ENCODE measurements around the gene LRRFIP1.
"Not testable (repeated sequence)": the region's sequence is repeated elsewhere in the genome, so short reads cannot be mapped to it uniquely, and the experiment has no call there.

Gene LRRFIP1, protein sequence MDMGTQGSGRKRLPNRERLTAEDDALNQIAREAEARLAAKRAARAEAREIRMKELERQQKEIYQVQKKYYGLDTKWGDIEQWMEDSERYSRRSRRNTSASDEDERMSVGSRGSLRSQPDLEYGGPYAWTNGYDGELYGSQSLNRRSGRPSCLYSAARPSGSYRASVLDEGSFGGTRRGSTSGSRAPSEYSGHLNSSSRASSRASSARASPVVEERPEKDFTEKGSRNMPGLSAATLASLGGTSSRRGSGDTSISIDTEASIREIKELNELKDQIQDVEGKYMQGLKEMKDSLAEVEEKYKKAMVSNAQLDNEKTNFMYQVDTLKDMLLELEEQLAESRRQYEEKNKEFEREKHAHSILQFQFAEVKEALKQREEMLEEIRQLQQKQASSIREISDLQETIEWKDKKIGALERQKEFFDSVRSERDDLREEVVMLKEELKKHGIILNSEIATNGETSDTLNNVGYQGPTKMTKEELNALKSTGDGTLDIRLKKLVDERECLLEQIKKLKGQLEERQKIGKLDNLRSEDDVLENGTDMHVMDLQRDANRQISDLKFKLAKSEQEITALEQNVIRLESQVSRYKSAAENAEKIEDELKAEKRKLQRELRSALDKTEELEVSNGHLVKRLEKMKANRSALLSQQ

DNA sequence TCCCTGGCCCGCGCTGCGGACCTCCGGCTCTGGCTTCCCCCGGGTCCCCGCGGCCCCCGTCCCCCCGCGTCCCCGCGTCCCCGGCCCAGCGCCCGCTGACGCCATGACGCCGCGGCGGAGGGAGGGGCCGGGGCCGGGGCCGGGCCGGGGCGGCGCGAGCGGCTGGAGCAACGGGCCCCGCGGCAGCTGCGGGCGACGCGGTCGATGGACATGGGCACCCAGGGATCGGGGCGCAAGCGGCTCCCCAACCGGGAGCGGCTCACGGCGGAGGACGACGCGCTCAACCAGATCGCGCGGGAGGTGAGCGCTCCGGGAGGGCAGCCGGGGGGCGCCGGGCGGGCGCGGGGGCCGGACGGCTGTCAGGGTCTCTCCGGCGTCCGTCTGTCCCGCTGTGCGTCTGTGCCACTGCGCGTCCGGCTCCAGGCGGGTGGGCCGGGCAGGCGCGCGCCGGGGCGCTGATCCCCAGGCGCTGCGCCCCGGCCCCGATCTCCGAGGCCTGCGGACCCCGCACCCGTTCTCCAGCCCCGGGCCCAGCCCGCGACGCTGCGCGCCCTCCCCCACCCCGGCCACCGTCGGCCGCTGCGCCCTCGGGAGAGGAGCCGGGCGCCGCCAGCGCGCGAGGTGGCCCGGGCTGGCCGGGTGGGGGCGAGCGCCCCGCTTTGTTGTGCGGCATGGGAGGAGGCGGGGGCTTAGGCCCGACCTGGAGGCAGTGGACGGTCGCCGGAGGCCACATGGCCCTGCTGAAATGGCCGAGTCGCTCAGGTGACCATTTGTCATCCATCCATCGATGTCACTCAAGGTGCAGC lies at the start of gene LRRFIP1:
Gene LRRFIP1, plus strand, starts transcription at position 147 of the 806 bp plus-strand sequence. Its CDS starts 58 bp downstream, at position 205.
- no peak for DNase-seq (ENCODE audit: low read depth in 2 of 2)

GRCh38 chr2:237577956-237578870 lies 49.2 kb upstream of the LRRFIP1 start:
- no peak for DNase-seq (ENCODE audit: low read depth in 2 of 2)

GRCh38 chr2:237581326-237581725 lies 46.1 kb upstream of the LRRFIP1 start:
- no peak for DNase-seq (ENCODE audit: low read depth in 2 of 2)

DNA sequence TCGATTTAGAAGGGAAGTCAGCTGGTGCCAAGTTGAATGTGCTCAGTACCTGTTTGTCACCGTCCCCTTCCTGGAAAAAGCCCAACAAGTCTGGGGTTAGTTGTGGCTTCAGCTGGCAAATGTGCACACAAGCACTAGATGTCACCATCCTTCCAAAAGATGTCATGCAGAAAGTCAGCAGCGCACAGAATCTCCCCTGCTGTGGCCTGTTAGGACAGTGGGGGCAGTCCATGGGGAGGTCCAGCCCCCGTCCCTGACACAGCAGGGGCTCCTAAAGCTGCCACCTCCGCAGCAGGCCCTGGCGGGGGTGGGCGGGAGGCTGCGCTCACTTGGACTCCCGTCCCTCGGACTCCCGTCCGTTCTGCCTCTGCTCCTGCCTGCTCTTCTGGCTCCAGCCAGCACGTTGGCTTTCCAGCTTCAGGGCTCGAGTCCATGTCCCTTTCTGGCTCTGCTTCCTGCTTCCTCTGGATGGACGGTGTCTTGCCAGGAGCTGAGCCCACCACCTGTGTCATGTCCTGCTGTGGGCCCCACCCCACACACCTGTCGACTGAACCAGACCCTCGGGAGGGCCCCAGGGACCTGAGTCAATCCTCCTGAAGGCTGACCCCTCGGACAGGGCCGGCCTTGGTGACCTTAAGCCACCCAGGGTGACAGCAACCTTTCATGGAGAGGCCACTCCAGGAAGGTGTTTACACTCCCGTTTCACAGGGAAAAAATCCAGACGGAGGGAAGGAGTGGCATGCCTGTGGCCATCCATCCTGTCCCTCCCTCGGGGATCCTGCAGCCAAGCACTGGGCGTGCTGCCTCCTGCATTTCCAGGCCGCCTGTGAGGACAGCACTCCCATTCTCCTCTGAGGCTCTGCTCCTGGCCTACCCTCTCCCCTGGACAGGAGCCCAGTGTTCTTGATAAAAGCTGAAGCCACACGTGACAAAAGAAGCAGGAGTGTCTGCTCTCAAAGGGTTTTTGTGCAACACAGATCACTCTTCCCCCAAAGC lies 45.3 kb upstream of the LRRFIP1 start:
- DNase-seq (ENCODE audit: low read depth in 2 of 2): peak in 1 of 2 donors; percentile 9

DNA sequence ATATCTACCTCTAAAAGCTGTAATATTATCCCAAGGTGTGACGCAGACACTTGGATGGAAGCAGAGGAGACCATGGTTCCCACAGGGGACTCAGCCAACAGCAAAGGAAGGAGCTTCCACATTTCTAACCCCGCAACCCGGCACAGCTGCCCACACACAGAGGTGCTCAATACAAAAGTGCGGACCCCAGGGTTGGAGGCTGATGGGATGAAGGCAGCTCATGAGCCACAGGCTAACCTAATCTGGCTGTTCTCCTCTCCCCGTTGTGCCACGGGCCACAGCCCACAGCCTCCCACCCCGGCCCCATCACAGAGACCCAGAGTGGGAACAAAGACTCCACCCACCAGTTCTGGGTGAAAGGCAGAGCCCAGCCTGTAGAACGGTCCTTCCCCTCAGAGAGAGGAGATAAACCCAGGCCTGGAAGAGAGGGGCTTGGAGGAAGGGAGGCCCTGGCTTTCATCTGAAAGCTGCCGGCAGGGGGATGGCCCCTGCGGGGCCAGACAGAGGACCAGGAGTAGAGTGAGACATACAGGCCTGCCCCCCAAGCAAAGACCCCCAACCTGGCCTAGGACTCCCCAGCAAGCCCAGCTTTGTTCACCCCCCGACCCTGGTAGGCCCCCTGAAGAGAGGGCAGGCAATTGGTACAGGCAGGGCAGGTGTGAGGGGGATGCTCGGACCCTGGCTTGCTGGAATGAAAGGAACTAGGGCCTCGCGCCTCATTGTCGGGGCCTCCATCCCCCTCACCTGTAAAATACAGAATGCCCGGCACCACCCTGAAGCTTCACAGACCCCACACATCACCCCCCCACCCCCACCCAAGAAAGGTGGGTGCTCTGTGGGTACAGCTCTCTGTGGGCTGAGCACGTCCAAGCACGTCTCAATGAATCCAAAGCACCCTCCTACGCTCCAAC lies 43.7 kb upstream of the LRRFIP1 start:
- DNase-seq (ENCODE audit: low read depth in 2 of 2): no peak

GRCh38 chr2:237585590-237586221 lies 41.7 kb upstream of the LRRFIP1 start:
- no peak for DNase-seq (ENCODE audit: low read depth in 2 of 2)

DNA sequence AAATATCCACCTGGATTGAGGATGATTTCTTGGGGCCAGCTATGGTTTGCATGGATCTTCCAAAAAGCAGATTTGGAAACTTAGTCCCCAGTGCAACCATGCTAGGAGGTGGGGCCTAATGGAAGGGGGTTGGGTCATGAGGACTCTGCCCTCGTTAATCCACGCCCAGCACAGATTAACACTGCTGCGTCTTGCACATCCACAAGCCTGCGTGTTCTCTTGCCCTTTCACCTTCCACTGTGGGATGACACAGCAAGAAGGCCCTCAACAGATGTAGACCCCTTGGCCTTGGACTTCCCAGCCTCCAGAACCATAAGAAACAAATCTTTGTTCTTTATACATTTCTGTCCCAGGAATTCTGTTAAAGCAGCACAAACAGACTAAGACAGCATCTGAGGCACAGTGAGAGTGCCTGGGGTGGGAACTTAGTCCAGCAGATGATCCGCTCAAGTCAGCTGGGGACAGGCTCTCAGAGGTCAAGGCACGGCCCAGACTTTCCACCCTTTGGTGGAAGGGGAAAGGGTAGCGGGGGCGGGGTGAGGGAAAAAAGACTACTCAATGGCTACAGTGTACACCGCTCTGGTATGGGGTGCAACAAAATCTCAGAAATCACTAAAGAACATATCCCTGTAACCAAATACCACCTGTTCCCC lies 39.2 kb upstream of the LRRFIP1 start:
- no peak for DNase-seq (ENCODE audit: low read depth in 2 of 2)

GRCh38 chr2:237590272-237591140 lies 36.9 kb upstream of the LRRFIP1 start, which contains the start of gene RAB17:
TSS of gene RAB17 (minus strand) at chr2:237590734. CDS start at chr2:237586154, 4,580 bp downstream.
- no peak for DNase-seq (ENCODE audit: low read depth in 2 of 2)

DNA sequence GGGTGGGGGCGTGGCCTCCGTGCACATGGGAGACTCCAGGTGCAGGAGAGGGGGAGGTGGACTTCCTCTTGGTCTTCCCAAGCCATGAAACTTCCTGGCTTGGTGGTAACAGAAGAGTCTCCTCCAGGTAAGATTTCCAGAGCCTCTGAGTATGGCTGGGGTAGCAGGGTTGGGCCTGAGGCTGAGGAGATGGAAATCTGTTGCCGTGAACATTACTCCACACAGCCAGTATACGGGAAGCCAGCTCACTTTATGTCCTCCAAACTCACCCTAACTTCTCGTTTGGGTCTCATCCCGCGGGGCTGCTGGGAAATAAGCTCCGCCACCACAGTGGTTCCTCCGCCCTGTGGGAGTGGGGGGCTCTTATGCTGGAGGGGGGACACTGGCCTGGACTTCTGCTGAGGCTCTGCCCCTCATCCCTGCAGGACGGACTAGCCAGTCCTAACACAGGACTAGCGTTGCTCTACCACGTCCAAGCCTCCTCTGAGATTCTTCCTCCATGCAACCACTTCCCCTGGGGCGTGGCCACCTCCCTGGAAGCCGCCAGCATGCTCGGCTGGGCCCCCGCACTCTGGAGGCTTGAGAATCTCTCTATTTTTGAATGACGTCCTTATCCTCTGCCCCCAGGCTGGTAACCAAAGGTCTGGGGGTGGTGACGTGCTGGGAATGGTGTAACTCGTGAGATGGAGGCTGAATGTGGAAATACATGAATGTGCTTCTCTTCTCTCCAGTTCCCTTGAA lies 36.1 kb upstream of the LRRFIP1 start:
- no peak for DNase-seq (ENCODE audit: low read depth in 2 of 2)

- DNase-seq (ENCODE audit: low read depth in 2 of 2): no peak
Observed at GRCh38 chr2:237592425-237592980, 34.9 kb upstream of the LRRFIP1 start.

DNA sequence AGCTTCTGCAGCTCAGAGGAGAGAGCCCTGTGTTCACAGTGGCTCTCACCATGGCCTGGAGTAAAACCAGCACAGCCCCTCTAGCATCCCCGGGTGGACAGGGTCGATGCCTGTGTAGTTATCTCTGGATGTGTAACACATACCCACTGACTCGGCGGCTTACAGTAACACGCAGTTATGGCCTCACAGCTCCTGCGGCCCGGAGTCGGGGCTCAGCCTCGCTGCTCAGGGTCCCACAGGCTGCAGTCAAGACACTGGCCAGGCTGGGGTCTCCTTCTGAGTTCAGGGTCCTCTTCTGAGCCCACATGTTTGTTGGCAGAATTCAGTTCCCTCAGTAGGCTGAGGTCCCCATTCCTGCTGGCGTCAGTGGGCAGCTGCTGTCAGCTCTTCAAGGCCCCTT lies 34.4 kb upstream of the LRRFIP1 start:
- no peak for DNase-seq (ENCODE audit: low read depth in 2 of 2)

GRCh38 chr2:237593596-237594320 lies 33.6 kb upstream of the LRRFIP1 start:
- DNase-seq (ENCODE audit: low read depth in 2 of 2): no peak

DNA sequence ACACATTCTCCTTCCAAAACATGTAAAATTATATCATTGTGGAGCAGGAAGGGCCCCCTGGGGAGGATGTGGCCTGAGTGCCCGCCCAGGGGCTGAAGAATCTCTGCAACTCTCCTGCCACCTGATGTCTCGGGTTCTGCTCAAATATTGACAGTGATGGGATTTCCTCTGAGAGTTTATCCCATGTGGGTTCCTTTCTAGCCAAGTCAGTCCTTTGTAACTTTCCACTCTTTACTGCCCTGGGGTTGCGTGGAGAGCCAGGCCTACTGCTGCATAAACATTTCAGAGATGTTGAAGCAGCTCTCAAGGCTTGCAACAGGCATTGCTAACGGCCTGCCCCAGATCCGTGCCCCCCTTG lies 32.9 kb upstream of the LRRFIP1 start:
- DNase-seq (ENCODE audit: low read depth in 2 of 2): no peak

DNA sequence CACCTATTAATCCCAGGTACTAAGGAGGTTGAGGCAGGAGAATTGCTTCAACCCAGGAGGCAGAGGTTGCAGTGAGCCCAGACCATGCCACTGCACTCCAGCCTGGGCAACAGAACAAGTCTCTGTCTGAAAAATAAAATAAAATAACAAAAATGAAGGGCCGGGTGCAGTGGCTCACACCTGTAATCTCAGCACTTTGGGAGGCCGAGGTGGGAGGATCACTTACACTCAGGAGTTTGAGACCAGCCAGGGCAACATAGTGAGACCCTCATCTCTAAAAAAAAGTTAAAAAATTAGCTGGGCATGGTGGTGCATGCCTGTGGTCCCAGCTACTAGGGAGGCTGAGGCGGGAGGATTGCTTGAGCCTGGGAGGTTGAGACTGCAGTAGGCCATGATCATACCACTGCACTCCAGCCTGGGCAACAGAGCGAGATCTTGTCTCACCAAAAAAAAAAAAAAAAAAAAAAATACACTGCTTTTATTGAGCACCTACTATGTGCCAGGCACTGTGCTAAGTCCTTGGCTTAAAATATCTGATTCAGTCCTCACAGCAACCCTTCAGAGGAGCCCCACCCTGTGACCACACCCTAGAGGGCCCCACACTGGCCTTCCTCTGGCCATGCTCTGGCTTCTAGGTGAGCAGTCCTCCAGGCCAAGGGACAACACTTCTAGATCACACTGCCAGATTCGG lies 31.4 kb upstream of the LRRFIP1 start:
- DNase-seq (ENCODE audit: low read depth in 2 of 2): not testable (repeated sequence)
